ENCODE measurements around the gene KSR1. TPM values are rescaled to one million over a fixed set of nuclear protein-coding genes. Genes with fewer than 3 reads are reported as not detected.

KSR1 gene
- total RNA-seq, 6 donors from 2014 or later, result 23.0 to 94.3 (median 60.9) TPM

- H3K4me1 ChIP-seq, result no peaks in the 10 kb centered on the region
- no peaks in the 10 kb centered on the region for H3K27me3 ChIP-seq
- 95 to 96% methylated on average over 11 to 13 of the region's 13 CpGs for WGBS, 2 donors
- no peaks in the 10 kb centered on the region for H3K36me3 ChIP-seq
- no peaks in the 10 kb centered on the region for H3K9me3 ChIP-seq
- TF ChIP-seq POLR2A (IDR thresholded peaks at IDR 0.05) (no peak), CTCF (IDR thresholded peaks at IDR 0.05) (no peak), EP300 (IDR thresholded peaks at IDR 0.05) (no peak), POLR2AphosphoS5 (IDR thresholded peaks at IDR 0.05) (no peak)
- no peak overlapping the region for H3K27ac ChIP-seq
- ATAC-seq (ENCODE audit: low FRiP score in 2 of 2) (no peak), DNase-seq (no peak)
- no peak overlapping the region for H3K4me3 ChIP-seq
Observed at GRCh38 chr17:27417596-27418365, 38.5 kb upstream of the KSR1 start.

- Histone ChIP-seq H3K27ac (no peak overlapping the region), H3K4me3 (no peak overlapping the region), H3K36me3 (no peaks in the 10 kb centered on the region), H3K27me3 (no peaks in the 10 kb centered on the region), H3K4me1 (no peaks in the 10 kb centered on the region), H3K9me3 (no peaks in the 10 kb centered on the region)
- ATAC-seq (ENCODE audit: low FRiP score in 2 of 2) (peak in 1 of 2 donors; percentile 17), DNase-seq (no peak)
- WGBS, 2 donors, result 93% methylated on average over 3 of the region's 3 CpGs; no CpG with 5 or more reads in 1 of the 2 donors
- TF ChIP-seq CTCF (IDR thresholded peaks at IDR 0.05), result no peak
- TF ChIP-seq EP300 (IDR thresholded peaks at IDR 0.05), result no peak
- TF ChIP-seq POLR2AphosphoS5 (IDR thresholded peaks at IDR 0.05), result no peak
- TF ChIP-seq POLR2A (IDR thresholded peaks at IDR 0.05), result no peak
Observed at GRCh38 chr17:27418366-27418615, 38.0 kb upstream of the KSR1 start.

- Histone ChIP-seq H3K36me3 (no peaks in the 10 kb centered on the region), H3K9me3 (no peaks in the 10 kb centered on the region), H3K4me1 (no peaks in the 10 kb centered on the region), H3K4me3 (no peak overlapping the region), H3K27ac (no peak overlapping the region), H3K27me3 (no peaks in the 10 kb centered on the region)
- WGBS, 2 donors, result 98 to 100% methylated on average over 3 to 4 of the region's 4 CpGs
- ATAC-seq (ENCODE audit: low FRiP score in 2 of 2) (no peak), DNase-seq (no peak)
- no peak for TF ChIP-seq POLR2AphosphoS5 (IDR thresholded peaks at IDR 0.05)
- TF ChIP-seq EP300 (IDR thresholded peaks at IDR 0.05), result no peak
- TF ChIP-seq POLR2A (IDR thresholded peaks at IDR 0.05), result no peak
- no peak for TF ChIP-seq CTCF (IDR thresholded peaks at IDR 0.05)
Observed at GRCh38 chr17:27419156-27419555, 37.1 kb upstream of the KSR1 start.

GRCh38 chr17:27420211-27420950 lies 35.9 kb upstream of the KSR1 start:
- 77 to 93% methylated on average over 4 to 9 of the region's 9 CpGs for WGBS, 2 donors
- no peaks in the 10 kb centered on the region for H3K9me3 ChIP-seq
- TF ChIP-seq EP300 (IDR thresholded peaks at IDR 0.05), result no peak
- no peak for TF ChIP-seq POLR2A (IDR thresholded peaks at IDR 0.05)
- no peak for TF ChIP-seq POLR2AphosphoS5 (IDR thresholded peaks at IDR 0.05)
- TF ChIP-seq CTCF (IDR thresholded peaks at IDR 0.05), result no peak
- H3K27me3 ChIP-seq, result no peaks in the 10 kb centered on the region
- H3K4me1 ChIP-seq, result no peaks in the 10 kb centered on the region
- H3K36me3 ChIP-seq, result no peaks in the 10 kb centered on the region
- no peak overlapping the region for H3K4me3 ChIP-seq
- ATAC-seq (ENCODE audit: low FRiP score in 2 of 2) (no peak), DNase-seq (no peak)
- H3K27ac ChIP-seq, result no peak overlapping the region

All from upper lobe of left lung (tissue), 6 donors.